NCI-H2196 treated with DMSO at 0.1 percent for 48 hours (cell line): ENCODE results near the gene HDAC4.

Source experiments
- DNase-seq: peaks from one replicate; lab custom pipeline; 2025; ENCODE audit not compliant: unreplicated experiment; lab: John Stamatoyannopoulos, UW

The HDAC4 gene

DNA sequence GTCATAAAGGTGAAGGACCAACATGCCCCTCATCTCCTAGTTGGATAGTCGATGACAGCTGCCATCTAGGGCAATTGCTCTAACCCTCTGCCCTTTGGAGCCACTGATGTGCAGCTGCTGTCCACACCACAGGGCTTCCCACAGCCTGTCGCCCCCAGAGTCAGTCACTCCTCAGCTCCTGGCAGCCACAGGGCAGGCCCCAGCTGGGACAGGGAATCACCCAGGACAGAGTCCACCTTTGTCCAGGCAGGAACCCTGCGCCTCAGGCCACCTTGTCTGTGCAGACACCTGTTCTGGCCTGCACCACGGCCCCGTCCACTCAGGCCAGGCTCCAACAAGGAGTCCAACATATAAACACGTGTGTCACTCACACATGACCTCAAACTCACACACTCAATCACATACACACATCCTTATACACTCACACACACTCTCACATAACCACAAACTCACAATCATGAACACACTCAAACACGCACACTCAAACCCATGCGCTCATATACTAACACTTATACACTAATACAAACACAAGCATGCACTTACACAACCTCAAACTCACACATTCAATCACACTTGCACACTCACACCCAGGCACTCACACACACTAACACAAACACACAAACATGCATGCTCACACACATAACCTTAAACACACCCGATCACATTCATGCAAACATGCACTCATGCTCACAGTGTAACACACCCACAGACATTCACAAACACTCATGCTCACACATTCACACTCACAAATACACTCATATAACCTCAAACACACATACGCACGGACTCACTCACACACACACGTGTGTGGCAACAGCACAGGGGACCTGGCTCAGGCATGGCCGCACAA is 29.7 kb downstream of the HDAC4 start:
- no peak for DNase-seq

DNA sequence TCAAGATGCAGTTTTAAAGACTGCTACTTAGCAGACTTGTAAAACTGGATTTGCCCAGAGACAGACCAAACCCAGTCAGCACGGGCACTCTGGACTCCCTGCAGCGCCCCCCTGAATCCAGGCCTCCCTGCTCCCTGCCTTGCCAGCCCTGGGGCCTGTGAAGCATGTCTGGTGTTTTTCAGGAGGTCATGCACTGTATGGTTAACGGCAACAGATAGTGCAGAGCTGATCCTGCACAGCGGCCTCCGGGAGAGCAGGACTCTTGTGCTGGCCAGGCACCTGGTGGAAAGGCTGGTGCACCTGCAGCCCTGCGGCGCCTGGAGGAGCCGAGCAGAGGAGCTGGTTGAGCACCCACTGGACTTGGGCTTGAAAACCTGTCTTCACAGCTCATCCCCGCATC is 30.4 kb downstream of the HDAC4 start:
- no peak for DNase-seq

DNA sequence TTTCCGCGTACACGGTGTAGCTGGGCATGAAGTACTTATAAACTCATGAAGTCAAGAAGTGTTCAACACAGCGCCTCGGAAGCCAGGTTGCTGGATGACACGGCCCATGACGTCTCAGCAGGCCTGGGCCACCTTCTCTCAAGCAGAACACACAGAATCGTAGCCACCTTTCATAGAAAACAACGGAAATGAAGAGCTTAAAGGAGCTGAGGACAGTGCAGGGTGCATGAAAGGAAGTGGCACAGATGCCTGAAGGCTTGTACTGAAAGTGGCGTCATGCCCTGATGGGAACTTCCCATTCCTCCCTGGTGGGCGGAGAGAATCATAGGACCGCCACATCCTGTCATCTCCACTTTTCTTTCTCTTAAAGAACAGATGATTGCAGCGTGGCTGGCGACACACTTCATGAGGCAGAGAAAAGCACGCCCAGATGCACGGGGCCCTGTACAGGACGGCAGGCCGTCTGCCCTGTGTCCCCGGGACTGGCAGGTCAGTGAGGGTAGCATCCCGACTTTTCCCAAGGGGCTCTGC is 31.1 kb downstream of the HDAC4 start:
- no peak for DNase-seq

DNA sequence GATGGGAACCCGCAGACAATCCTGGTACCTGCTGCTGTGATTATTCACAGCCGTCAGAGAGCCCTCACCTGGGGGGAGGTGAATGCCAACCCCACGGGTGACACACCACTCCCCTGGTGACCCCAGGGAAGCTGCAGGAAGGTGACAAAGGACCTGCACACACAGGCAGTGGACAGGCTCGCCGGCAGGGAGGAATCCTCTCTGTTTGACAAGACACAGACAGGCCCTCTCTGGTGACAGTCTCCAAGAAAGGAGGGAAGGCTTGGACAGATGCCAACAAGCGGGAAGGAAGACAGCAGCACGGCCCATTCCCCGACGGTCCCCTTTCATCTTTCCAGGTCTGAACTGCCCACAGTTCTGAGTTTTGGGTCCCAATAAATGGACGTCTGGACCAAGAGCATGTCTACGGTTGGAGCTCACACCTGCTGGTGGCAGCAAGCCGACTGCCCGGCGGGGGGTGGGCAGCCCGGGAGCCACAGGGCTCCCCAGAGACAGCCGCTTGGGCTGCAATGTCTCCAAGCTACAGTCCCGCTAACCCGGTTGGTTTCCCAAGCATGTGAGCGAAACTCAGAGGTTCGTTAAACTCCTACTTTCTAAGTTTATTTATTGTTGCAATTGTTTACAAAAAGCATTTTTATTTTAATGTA is 31.8 kb downstream of the HDAC4 start:
- DNase-seq = no peak

DNA sequence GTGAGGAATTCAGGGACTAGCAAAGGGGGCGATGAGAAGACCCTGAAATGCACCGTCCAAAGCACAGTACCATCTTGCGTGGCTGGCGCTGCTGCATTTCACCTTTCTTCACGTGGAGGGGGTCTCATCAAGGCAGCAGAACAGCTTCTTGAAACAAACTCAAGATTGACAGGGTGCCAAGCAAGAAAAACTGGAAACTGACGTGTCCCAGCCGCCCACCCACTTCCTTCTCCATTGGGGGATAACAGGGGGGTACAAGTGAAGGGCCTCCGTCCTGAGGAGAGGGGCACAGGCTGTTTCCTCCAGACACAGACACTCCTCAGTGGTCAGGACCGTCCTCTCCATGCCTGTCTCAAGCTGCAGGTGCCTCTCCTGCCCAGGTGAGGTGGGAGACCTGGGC is 32.5 kb downstream of the HDAC4 start:
- DNase-seq = no peak

DNA sequence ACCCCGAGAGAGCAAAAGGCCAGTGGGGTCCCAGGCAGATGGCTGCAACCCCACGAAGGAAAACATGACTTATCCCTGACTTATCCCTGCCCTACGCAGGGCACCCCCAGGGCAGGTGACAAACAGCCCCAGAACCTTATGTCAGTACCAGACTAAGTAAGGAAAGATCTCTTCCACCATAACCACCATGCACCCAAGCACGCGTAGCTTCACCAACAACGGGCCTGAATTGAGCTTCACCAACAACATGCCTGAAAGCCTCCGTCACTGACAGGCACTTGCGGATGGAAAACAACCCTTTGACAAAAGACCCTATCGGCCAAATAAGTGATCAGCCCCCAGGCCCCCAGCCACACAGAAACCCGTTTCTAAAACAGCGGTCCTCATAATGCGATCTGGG is 34.1 kb downstream of the HDAC4 start:
- DNase-seq = no peak

DNA sequence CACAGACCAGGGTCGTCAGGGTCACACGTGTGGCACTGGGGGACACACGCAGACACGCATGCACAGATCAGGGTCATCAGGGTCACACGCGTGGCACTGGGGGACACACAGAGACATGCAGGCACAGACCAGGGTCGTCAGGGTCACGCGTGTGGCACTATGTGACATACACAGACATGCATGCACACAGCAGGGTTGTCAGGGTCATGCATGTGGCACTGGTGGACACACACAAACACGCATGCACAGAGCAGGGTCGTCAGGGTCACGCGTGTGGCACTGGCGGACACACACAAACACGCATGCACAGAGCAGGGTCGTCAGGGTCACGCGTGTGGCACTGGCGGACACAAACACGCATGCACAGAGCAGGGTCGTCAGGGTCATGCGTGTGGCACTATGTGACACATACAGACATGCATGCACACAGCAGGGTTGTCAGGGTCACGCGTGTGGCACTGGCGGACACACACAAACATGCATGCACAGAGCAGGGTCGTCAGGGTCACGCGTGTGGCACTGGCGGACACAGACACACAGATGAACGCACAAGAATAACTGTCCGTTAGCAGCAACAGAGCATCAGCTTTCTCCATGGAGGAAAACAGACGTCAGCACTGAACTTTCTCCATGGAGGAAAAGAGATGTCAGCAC is 34.9 kb downstream of the HDAC4 start:
- no peak for DNase-seq

DNA sequence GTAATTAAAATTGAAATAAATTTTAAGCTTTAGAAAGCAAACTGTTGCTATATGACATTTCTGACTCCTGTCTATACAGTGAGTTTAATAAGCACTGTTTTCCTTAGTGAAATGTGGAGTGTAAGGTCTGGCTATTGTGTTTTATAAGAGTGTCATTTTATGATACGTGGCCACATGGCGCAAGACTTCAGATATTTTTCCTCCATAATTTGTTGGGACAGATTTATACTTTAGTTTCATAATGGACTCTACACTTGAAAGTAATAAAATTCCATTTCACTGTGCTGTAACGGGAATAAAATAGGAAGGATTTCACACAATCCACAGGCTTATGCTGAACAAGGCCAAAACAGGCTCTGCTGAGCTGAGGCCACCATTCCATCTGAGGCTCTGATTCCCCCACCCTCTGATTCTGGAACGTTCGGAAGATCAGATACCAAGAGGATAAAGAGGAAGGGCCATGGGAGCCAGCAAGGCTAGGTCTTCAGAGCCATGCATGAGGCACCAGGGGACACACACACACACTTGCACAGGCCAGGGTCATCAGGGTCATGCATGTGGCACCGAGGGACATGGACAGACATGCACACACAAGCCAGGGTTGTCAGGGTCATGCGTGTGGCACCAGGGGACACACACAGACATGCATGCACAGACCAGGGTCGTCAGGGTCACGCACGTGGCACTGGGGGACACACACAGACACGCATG is 35.6 kb downstream of the HDAC4 start:
- DNase-seq = no peak

DNA sequence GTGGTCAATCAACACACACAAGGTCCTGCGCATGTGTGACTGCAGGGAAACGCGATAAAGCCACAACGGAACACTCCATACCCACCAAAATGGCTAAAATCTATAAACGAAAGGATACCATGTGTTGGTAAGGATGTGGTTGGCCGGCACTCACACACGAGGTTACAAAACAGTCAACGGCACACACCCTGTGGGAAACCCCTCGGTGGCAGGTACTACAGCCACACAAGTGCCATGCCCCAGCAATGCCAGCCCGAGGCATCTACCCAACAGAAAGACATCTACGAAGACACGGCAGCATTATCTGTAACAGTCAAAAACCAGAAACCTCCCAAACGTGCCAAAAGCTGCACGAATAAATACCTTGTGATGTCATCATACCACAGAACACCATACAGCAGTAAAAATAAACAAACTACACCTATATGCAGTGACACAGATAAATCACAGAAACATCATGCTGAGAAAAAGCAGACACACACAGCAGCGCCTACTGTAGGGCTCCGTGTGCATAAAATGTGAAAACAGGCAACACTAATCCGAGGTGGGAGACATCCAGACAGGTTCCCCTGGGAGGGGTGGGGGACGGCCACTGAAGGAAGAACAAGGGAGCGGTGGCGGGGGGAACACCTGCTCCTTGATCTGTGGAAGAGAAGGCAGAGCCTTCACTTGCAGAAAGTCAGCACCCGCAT is 36.7 kb downstream of the HDAC4 start:
- no peak for DNase-seq

DNA sequence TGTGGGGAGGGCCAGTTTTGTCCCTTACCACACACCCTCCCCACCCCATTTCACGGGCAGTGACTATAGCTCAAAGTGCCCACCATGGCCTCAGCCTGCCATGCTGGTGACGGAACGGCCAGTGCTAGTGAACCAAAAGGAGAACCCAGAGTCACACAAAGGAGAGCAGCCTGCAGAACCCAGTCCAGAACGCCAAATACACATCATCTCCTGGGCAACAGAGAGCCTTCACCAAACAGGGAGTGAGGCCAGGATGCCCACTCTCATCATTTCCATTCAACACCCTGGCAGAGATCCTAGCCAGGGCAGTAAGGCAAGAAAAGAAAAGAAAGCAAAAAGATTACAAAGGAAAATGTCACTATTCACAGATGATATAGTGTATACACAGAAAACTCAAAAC is 38.3 kb downstream of the HDAC4 start:
- no peak for DNase-seq

DNA sequence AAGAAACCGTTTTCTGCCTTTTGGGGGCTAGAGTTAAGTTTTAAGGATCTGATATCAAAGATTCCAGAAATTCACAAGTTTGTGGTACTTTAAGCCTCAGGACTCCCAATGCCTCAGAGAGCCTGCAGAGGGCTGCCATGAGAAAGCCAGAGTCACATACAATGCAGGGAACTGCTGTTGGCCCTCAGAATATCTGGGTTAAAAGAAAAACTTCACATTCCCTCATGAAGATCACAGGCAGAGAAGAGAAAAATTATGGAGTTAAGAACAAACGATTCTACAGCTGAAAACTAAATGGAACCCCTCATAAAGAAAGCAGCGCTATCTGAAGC is 39.5 kb downstream of the HDAC4 start:
- DNase-seq = no peak

DNA sequence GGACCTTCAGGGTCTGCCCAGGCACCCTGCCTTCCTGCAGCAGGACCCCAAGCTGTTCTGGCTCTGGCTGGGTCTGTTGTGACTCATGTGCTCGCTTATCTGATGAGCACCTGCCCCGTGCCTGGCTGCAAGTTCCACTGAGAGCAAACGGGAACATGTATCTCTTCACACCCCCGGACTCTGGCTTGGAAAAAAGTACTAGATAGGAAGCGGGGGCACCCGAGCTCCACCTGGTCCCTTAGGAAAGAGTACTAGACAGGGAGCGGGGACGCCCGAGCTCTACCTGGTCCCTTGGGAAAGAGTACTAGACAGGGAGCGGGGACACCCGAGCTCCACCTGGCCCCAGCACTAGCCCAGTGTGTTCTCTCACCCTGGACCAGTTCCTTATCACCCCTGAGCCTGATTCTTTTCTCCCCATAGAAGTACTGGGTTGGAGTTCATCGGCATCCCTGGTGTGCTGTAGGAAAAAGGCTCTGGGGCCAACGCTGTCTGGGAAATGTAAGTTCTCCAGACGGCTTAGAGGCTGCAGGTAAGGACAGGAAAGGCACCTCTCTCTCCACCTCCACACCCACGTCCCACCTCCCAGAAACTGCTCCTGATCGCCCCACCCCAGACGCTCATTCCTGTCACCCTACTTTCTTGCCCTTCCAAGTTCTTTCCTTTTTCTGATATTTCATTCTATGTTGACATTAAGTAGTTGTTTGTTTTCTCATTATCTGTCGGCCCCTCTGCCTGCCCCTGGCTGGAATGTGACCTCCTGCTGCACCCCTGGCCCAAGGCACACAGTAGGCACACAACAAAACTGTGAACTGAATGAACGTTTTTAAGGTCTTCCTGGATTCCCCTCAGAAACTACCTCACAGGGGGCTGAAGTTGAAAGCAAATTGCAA is 40.2 kb downstream of the HDAC4 start:
- DNase-seq = no peak

DNA sequence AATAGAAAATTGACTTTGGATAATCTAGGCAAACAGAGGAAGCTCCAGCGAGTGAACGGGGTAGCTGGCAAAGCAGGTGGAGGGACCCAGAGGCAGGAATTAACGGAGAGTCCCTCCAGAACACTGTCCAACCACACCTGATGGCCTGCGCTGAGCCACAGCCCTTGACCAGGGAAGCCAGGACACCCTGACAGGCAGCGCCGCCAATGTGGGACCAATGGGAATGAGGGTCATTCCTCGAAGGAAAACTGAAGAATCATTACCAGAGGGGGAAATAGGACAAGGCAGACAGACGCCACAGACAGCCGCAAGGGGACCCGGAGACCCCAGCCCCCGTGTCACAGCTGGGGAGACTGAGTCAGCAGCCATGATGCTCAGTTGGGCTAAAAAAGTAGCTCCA is 40.8 kb downstream of the HDAC4 start:
- no peak for DNase-seq

DNA sequence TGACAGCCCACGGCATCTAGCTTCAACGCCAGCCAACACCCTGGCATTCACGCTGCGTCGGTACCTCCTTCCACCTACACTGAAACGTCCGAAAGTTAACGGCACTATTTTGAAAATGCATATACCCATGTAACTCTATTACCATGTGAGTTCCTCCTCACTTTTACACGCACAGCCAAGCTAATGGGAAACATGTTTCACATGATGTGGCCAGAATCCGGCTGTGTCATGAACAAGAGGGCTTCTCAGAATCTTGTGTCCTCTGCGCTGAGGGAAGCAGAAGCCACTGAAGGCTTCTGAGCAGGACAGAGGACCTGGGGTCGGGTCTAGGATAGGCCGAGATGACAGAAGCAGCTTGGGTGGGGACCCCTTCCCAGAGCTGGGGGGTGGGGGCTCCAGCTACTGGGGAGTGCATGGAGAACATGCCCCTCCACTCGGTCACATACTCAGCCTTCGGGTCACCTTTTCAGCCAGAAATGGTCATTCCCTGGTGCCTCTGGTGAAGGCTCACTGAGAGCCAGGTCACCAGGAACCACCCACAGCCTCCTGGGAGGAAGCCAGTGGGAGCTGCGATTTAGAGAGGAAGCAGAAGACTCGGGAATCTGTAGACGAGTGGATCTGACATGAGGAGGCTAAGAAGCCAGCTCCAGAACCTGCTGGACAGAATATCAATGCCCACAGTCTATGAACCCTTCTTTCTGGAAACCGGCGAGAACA is 41.5 kb downstream of the HDAC4 start:
- no peak for DNase-seq

DNA sequence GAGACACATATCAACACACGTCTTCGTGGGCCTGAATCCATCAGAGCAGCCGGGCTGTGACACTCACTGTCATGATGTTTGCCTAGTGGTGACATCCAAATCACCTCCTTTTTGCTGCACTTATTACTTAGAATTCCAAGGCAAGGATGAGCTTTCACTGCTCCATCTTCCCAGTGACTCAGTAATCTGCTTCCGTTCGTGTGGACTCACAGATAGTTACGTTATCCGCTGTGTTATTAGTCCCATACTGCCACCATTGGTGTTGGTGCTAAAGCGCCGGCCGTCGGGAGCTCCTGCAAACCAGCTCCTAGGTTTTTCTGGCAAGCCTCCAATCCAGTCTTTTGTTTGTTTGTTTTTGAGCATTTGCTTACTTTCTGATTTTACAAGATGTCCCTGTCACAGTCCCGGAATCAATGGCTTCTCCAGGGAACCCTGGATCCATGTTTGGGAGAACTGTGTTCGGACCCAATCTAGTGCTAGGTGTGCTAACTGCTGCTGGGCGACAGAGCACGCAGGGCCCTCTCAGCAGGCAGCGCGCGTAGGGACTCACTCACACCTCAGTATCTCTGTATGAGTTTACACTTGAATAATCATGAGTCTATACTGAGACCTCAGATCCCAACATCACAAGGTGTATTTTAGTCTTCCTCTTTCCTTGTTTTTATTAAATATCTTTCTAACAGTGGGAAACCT is 42.6 kb downstream of the HDAC4 start:
- DNase-seq = no peak

DNA sequence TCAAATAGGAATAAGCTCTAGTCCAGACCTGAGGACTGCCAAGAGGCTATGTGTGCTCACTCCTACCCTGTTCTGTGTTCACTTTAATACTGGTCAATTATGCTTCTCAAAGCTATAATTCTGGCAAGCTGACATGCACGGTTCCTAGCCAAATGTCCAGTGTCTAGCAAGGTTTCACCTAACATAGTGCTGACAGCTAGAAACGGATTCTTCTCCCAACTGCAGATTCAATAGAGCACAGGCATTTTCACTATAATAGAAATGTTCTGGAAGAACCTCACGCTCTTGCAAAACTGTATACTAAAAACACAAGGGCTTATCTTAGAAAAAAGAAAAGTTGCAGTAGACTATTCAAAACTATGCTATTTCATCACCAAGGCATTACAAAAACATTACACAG is 45.1 kb downstream of the HDAC4 start:
- DNase-seq = no peak

DNA sequence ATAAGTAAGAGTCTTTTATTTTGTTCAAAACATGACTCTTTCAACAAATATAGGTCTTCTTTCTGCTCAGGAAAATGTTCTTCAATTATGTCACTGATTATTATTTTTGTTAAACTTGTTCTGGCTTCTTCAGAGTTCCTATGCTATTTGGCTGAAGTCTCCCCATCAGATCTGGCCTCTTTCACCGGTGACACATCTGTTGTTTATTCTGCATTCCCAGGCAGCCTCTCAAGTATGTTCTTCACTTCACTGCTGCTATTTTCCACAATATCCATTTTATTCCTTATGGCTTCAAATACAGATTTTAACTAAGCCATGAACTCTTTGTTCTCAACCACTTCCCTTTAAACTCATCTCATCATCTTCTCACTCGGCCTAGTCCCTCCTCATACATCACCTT is 45.7 kb downstream of the HDAC4 start:
- DNase-seq = no peak

DNA sequence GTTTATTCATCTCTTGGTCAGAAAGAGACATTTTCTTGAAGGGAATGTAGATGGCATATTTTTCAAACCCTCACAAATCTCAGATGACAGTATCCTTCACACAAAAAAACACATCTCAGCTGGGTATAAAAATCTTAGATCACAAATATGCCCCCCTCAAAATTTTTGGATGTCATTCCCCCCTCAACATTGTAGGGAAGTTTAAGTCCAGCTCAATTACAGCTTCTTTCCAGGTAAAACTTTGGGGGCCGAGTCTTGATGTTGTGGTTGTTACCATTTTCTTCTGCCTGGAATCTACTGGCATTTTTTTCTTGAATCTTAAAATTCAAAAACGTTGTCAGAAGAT is 46.1 kb downstream of the HDAC4 start:
- no peak for DNase-seq
